ENCODE data around the gene VKORC1.

The VKORC1 gene

DNA sequence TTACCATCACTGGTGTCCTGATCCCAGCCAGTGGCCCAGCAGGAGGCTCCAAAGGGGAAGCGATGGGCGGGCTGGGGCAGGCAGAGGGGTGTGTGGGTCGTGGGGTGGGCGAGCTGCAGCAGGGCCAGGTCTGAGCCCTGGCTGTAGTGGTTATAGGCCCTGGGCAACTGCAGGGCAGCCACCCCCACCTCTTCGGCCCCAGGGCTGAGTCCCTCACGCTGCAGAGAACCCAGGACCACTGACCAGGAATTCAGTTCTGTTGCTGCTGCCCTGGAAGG is 8.0 kb downstream of the VKORC1 start:
- TF ChIP-seq, protein P1, sequence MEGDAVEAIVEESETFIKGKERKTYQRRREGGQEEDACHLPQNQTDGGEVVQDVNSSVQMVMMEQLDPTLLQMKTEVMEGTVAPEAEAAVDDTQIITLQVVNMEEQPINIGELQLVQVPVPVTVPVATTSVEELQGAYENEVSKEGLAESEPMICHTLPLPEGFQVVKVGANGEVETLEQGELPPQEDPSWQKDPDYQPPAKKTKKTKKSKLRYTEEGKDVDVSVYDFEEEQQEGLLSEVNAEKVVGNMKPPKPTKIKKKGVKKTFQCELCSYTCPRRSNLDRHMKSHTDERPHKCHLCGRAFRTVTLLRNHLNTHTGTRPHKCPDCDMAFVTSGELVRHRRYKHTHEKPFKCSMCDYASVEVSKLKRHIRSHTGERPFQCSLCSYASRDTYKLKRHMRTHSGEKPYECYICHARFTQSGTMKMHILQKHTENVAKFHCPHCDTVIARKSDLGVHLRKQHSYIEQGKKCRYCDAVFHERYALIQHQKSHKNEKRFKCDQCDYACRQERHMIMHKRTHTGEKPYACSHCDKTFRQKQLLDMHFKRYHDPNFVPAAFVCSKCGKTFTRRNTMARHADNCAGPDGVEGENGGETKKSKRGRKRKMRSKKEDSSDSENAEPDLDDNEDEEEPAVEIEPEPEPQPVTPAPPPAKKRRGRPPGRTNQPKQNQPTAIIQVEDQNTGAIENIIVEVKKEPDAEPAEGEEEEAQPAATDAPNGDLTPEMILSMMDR (IDR thresholded peaks at IDR 0.05; ENCODE audit: low read depth, low read length), result no peak
- H3K4me3 ChIP-seq (ENCODE audit: low read depth, low read length), result no peak overlapping the region
- in situ Hi-C loops (cut with HindIII; ENCODE audit: low sequenced_read_pairs), result no loop called here
- DNase-seq (ENCODE audit: low read depth, low spot score), result no peak

DNA sequence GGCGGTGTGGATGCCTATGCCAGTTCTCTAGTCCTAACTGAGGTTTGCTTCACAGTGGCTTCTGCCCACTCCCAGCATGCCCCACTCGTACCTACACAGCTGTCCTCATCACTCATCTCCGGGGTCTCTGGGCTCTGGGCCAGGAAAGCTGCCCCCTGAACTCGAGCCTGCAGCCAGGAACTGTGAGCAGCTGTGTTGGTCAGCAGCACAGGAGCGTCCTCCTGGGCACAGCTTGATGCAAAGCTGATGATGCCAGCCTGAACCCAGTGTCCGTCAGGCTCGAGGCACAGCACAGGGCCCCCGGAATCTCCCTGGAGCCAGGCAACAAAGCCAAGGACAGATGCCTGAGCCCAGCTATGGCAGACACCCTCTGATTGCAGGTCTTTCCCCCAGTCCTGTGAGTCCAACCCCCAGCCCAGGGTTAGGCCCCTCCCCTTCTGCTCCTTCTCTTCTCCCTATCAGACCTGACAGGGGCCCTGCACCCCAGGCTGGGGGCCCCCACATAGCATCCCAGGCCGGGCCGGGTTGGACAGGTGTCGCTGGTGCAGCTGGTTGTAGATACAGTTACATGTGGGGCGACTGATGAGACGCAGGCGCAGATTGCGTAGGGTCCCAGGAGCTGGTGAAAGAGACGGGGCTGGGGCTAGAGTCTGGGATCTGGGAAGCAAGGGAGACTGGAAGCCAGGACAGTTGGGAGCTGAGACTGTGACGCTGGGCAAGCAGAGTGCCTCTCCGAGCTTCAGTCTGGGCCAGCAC is 8.5 kb downstream of the VKORC1 start:
- TF ChIP-seq, protein P1 (IDR thresholded peaks at IDR 0.05; ENCODE audit: low read depth, low read length), result no peak
- no peak overlapping the region for H3K4me3 ChIP-seq (ENCODE audit: low read depth, low read length)
- in situ Hi-C loops (cut with HindIII; ENCODE audit: low sequenced_read_pairs), result no loop called here
- DNase-seq (ENCODE audit: low read depth, low spot score), result no peak

DNA sequence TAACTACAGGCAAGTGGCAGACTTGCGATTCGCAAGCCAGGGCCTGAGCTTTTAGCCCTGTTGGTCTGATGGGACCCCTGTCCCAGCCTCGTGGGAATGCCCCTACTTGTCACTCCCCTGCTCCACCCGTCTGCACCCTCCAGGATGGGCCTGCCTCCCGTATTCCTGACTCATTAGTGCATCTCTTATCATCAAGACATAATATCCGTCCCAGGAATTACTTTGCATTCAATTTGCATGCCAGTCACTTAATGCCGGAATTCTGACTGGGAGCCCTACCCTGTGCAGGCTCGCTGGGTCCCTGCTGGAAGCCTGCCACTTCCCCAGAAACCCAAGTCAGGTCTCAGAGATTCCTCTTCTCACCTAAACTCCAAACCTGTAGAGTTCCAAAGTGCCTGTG is 9.2 kb downstream of the VKORC1 start:
- in situ Hi-C loops (cut with HindIII; ENCODE audit: low sequenced_read_pairs), result no loop called here
- no peak overlapping the region for H3K4me3 ChIP-seq (ENCODE audit: low read depth, low read length)
- DNase-seq (ENCODE audit: low read depth, low spot score), result no peak
- TF ChIP-seq, protein P1 (IDR thresholded peaks at IDR 0.05; ENCODE audit: low read depth, low read length), result no peak

DNA sequence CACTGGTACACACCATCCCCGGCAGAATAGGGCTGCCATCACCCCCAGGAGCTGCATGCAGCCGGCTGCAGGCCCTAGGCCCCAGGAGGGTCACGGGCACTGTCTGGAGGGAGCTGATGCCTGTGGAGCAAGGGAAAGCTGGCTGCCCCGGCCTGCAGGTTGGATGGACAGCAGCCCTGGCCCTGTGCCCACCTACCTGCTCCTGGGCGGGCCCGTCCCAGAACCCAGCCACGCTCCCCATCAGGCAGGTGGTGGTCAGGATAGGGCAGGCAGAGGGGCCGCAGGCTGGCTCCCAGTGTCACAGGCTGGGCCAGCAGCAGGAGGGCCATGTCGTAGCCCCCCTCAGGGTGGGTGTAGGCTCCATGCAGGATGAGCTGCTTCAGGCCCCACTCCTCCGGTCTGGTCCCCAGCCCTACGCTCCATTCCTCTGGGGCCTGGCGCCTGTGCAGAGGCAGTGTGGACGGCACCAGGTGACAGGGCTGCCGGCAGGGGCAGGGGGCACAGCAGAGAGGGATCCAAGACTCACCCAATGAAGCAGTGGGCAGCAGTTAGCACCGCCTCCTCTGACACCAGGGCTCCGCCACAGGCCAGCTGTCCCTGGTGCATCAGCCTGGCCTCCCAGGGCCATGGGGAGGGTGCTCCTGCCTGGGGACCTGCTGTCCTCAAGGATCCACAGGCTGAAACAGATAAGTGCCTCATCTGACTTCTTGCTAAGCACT is 9.9 kb downstream of the VKORC1 start:
- TF ChIP-seq, protein P1 (IDR thresholded peaks at IDR 0.05; ENCODE audit: low read depth, low read length), result no peak
- in situ Hi-C loops (cut with HindIII; ENCODE audit: low sequenced_read_pairs), result no loop called here
- no peak for DNase-seq (ENCODE audit: low read depth, low spot score)
- no peak overlapping the region for H3K4me3 ChIP-seq (ENCODE audit: low read depth, low read length)

DNA sequence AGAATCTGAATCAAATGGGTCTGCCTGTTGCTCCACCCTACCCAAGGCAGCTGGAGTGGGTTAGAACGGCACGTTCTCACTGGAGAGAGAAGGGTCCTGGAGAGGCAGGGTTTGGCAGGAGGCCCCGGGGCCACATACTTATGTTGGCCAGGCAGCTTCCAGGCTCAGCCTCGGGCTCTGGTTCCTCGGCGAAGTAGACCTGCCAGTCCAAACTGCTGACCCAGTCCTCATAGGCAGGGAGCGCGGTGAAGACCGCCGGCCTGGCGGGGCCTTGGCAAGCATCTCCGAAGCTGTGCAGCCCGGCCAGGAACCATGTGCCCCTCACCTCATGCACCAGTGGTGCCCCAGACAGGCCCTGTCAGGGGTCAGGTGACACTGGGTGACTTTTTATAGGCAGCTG is 10.6 kb downstream of the VKORC1 start:
- DNase-seq (ENCODE audit: low read depth, low spot score), result no peak
- TF ChIP-seq, protein P1 (IDR thresholded peaks at IDR 0.05; ENCODE audit: low read depth, low read length), result no peak
- in situ Hi-C loops (cut with HindIII; ENCODE audit: low sequenced_read_pairs), result no loop called here
- no peak overlapping the region for H3K4me3 ChIP-seq (ENCODE audit: low read depth, low read length)

DNA sequence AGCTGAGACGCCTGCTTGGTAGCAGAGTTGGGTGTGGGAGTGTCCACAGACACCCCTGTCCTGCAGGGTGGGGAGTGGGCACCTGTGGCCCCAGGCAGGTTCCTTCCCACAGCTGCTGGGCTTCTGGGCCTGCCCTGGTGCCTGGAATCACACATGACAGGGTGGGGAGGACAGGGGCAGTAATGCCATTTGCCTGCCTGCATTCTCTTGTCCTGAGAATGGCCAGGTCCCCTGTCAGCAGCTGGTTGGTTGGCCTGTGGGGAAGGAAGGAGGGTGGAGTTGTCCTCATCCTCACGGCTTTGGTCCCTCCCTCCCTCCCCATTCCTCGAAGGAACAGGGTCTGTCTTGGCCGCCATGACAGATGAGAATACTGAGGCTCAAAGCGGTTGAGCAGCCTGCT is 11.0 kb downstream of the VKORC1 start:
- in situ Hi-C loops (cut with HindIII; ENCODE audit: low sequenced_read_pairs), result no loop called here
- TF ChIP-seq, protein P1 (IDR thresholded peaks at IDR 0.05; ENCODE audit: low read depth, low read length), result no peak
- DNase-seq (ENCODE audit: low read depth, low spot score), result no peak
- H3K4me3 ChIP-seq (ENCODE audit: low read depth, low read length), result no peak overlapping the region
